HG03039 (cell line): Measurements from ENCODE around the gene METTL14.

Experiments
- ATAC-seq: cut with Tn5 transposase; IDR thresholded peaks from one replicate; pipeline ENCODE4 v1.9.1; 2021; ENCODE audit warnings: mild to moderate bottlenecking, moderate library complexity; ENCODE audit not compliant: unreplicated experiment

METTL14 gene

DNA sequence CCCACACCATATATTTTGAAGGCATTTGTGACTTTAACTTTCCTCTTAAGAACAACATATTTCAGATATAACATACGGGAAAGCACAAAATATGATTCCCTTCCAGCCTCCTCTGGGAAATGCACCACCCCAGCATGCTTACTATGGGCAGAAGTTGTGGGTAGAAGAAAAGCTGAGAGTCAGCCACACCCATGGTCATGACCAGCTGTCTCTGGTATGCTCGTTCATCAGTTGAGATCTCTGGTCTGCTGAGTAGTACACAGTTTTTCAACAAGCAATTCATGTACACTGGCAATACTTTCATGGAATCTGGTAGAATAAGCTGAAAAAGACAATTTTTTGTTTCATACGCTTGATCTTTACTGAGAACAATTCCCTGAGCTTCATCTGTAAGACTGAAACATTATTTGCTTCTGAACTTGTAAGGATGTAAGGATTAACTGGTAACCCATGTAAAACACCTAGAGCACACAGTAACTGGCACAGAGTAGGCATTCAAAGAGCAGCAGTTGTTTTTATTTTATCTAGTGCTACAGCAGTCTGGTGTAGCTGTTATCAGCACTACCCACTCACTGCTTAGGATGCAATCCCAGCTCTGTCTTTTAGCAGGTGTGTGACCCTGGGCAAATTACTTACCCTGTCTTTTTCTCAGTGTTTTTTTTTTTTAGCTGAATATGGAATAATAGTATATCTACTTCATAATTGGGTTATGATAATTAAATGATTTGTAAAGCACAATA, 47.6 kb downstream of the METTL14 start:
- ATAC-seq = no peak

DNA sequence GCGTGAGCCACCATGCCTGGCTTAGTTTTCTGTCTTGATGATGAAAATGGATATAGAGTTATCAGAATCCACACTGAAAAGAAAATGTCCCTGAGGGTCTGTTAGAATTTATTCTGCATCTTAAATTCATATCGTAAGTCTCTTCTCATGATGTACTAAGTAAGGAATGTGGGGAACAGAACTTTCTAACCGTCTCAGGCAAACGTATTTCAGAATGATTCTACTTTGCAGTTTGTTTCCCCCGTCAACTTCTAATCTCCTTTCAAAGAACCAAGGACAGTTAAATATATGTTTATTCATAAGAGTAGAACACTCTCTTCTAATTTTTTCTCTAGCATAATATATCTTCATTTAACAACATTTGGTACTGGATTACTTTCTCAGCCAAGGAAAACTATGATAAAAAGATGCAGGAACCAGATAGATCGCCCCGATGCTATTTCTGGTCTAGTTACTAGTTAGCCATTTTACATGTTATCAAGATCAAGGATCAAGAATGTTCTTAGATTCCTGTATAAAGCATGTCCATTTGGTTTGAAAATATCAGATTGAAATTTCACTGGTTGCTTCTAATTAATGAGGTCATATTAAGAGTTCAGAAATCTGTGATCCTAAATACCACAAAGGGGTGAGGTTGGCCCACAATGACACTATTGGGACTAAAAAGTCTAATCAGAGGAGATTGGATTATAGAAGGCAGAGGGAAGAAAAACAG, 49.5 kb downstream of the METTL14 start:
- ATAC-seq = no peak

- no peak for ATAC-seq
Measured at GRCh38 chr4:118736900-118737299, 51.7 kb downstream of the METTL14 start.

- ATAC-seq = no peak
Measured at GRCh38 chr4:118738090-118738489, 52.9 kb downstream of the METTL14 start.

GRCh38 chr4:118739022-118739713, 54.0 kb downstream of the METTL14 start:
- no peak for ATAC-seq

GRCh38 chr4:118740869-118741268, 55.7 kb downstream of the METTL14 start:
- no peak for ATAC-seq

- ATAC-seq = no peak
Measured at GRCh38 chr4:118741301-118741855, 56.2 kb downstream of the METTL14 start.

DNA sequence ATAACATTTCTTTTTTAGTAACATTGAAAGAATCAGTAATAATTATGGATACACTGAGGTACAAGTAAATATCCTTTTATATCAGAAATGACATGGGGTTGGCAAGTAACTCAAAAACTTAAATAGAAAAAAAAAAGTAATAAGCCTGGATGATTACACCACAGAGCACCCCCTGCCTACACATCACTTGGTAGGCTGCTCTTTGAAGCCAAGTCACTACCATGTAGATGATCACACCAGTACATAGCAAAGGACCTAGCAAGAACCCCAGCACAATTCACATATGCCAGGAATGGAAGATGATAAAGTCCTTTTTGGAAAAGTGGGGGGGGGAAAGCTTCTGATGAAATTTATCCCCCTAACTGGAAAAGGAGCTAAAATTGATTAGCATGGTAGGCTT, 56.9 kb downstream of the METTL14 start:
- ATAC-seq = no peak

- no peak for ATAC-seq
Measured at GRCh38 chr4:118743867-118744266, 58.7 kb downstream of the METTL14 start.

DNA sequence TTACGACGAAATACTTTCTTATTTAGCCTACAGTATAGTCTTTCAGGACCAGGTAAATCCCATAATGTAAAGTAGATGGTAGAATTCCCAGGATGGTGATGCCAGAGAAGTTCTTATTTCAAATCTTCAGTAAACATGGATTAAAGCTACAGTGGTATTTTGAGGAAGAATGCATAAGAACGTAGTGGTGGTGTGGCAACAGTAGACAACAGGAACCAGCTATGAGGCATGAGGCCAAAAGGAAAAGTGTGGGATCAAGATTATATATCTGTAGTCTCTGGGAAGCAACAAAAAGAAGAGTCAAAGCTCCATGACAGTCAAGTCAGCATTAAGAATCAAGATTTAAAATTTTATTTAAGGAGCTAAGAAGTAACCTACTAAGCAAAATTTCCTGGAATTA, 60.2 kb downstream of the METTL14 start:
- ATAC-seq = no peak

DNA sequence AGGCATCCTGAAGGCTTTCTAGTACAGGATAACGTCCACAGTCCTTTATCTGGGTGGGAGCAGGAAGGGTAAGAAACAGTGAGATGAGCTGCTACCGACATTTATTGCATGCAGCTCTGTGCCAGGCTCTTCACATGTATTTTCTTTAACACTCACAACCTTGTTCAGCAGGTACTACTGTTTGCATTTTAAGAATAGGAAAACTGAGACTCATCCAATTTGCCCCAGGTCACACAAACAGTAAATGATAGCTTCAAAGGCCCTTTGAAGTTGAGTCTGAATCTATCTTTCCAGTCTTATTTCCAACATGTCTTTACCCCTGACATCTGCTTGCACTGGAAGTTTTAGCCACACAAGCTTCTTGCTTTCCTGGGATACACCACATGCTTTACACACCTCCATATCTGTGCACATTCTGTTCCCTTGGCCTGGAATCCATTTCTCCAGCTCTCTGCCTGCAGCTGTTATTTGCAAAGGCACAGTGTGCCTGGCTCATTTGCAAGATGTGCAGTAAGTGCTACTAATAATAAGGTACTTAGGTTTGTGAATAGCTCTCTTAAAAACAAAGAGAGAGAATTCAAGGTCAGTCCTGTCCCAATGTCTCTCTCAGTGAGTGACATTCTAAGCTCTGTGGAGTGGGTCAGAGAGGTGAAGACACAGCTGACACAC, 61.2 kb downstream of the METTL14 start:
- no peak for ATAC-seq

DNA sequence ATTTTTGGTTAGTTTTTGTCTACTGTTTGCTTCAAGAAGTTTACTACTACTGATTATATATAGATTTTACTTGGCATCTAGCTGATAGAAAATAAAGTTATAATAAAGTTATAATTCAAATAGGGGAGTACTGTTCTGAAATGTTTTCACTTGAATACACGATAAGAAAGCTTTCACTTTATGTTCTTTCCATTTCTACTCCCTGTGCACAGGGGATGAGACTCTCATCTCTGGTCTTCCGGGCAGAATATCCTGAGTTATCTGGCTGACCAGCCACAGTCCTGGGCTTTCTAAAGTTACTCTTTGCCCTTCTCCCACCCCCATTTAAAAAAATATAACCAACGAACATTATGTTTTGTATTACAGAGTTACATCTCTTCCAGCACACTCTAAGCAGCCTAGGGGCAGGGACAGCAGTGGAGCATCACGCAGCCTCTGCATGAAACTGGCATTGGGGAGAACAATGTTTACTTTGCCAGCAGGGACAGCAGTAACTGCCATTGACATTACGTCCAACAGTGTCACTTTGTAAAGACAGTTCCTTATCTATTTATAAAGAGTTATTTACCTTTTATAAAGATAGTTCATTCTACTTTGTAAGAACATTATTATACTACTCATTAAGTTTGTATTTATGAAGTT, 64.3 kb downstream of the METTL14 start:
- no peak for ATAC-seq

- no peak for ATAC-seq
Measured at GRCh38 chr4:118751629-118752323, 66.6 kb downstream of the METTL14 start.

DNA sequence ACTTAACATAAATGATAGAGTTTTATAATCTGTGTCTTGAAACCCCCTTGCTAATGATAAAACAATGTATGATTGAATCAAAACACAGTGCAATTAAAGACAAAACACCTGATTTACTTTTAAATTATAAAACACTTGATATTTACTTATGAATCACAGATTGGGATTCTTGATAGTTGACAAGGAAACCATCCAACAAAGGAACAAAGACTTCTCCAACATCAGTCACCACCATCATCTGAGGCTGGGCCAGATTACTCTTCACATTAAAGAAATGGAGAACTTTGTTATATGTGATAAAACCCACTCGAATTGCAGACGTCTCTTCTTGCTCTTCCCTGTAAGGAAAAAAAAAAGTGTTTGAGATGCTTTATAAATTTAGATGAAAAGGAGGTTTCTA, 67.4 kb downstream of the METTL14 start:
- no peak for ATAC-seq

DNA sequence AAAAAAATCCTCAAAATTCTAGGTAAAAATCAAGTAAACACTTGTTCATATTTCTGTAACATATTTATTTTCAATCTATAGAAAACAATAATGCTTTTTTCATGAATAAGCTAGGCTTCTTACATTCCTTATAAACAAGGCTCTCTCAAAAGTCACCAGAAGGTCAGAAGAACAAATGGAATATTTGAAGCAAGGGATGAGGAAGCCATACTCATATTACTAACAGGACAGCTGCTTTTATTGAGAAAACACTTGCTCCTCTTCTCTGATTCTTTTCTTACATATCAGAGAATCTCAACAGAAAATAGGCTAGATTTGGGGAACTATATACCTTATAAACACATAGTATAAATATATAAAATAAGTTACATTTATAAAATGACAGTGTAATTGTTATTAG, 67.9 kb downstream of the METTL14 start:
- ATAC-seq = no peak

DNA sequence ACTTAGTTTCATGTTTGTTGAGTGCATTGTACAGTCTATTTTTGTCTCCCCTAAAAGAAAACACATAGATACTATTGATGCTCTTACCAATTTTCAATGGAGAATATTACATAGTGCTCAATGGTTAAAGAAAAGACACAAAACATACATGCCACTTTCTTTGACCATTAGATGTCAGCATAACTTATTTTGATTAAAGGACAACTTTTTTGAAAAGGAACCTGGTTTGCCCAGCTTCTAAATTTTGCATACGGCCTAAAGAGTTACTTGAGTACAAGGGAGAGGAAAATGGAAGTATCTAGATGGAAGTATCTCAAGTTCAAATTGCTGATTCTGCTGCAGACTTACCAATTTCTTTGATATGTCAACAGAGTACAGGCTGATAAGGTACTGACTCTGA, 68.5 kb downstream of the METTL14 start:
- ATAC-seq = no peak

GRCh38 chr4:118754890-118755289, 69.7 kb downstream of the METTL14 start:
- ATAC-seq = no peak

GRCh38 chr4:118755438-118756226, 70.4 kb downstream of the METTL14 start:
- ATAC-seq = no peak

- ATAC-seq = no peak
Measured at GRCh38 chr4:118756429-118756828, 71.2 kb downstream of the METTL14 start.
